NB4 (cell line): ENCODE results near the gene C19orf73.

ENCODE experiments used
- DNase-seq: peaks from one replicate; pipeline ENCODE4 v3.0.0; 2010; ENCODE audit warnings: low read depth
- H3K4me3 ChIP-seq: one replicate; pipeline ENCODE4 v1.5.1; 2011; ENCODE audit warnings: mild to moderate bottlenecking, low read depth, low read length, moderate library complexity
- MYC ChIP-seq: IDR thresholded peaks from 2 replicates; pipeline ENCODE4 v1.6.1; 2011; ENCODE audit warnings: low read depth, low read length
- POLR2A ChIP-seq: IDR thresholded peaks from 2 replicates; pipeline ENCODE4 v1.6.1; 2011; ENCODE audit warnings: mild to moderate bottlenecking; ENCODE audit not compliant: insufficient read length; ENCODE audit errors: extremely low read depth
- TF ChIP-seq, protein P1 (sequence below): IDR thresholded peaks from one replicate; pipeline ENCODE4 v1.5.1; 2012; ENCODE audit warnings: low read depth, low read length
- TF ChIP-seq, protein P2 (sequence below): IDR thresholded peaks from 2 replicates; pipeline ENCODE4 v1.6.1; 2011; ENCODE audit warnings: low read depth, low read length

Gene C19orf73

DNA sequence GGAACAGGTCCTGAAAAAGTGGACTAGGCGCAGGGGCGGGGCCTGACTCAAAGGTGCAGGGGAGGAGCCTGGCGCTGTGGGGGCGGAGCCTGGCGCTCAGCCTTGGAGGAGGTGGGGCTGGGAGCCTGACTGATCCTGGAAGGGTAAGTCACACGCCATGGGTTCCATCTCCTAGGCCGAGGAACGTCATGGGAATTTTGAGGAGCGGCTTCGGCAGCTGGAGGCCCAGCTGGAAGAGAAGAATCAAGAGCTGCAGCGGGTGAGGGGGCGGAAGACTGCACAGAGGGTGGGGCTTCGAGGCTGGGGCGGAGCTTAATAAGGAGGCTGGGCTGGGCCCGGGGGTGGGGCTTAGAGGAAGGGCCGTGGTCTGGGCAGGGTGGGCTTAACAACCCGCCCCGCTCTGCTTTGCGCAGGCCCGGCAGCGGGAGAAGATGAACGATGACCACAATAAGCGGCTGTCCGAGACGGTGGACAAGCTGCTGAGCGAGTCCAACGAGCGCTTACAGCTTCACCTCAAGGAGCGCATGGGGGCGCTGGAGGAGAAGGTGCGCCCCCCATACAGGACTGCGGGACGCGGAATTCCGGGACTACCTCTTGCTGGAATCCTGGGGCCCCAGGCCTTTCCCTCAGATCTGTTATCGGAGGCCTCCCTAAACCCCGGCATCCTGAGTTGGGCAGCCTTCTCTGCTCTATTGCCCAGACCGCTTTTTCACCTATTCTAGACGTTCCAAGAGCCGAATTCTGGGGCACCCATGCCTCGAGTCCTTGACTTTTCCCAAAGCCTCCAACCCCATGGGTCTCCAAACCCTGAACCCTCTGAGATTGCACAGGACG lies 14.9 kb upstream of the C19orf73 start:
- no peak overlapping the region for H3K4me3 ChIP-seq
- no peak for TF ChIP-seq MYC
- TF ChIP-seq, protein P1, sequence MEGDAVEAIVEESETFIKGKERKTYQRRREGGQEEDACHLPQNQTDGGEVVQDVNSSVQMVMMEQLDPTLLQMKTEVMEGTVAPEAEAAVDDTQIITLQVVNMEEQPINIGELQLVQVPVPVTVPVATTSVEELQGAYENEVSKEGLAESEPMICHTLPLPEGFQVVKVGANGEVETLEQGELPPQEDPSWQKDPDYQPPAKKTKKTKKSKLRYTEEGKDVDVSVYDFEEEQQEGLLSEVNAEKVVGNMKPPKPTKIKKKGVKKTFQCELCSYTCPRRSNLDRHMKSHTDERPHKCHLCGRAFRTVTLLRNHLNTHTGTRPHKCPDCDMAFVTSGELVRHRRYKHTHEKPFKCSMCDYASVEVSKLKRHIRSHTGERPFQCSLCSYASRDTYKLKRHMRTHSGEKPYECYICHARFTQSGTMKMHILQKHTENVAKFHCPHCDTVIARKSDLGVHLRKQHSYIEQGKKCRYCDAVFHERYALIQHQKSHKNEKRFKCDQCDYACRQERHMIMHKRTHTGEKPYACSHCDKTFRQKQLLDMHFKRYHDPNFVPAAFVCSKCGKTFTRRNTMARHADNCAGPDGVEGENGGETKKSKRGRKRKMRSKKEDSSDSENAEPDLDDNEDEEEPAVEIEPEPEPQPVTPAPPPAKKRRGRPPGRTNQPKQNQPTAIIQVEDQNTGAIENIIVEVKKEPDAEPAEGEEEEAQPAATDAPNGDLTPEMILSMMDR: no peak
- TF ChIP-seq, protein P2, sequence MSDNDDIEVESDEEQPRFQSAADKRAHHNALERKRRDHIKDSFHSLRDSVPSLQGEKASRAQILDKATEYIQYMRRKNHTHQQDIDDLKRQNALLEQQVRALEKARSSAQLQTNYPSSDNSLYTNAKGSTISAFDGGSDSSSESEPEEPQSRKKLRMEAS: no peak
- no peak for TF ChIP-seq POLR2A
- no peak for DNase-seq

DNA sequence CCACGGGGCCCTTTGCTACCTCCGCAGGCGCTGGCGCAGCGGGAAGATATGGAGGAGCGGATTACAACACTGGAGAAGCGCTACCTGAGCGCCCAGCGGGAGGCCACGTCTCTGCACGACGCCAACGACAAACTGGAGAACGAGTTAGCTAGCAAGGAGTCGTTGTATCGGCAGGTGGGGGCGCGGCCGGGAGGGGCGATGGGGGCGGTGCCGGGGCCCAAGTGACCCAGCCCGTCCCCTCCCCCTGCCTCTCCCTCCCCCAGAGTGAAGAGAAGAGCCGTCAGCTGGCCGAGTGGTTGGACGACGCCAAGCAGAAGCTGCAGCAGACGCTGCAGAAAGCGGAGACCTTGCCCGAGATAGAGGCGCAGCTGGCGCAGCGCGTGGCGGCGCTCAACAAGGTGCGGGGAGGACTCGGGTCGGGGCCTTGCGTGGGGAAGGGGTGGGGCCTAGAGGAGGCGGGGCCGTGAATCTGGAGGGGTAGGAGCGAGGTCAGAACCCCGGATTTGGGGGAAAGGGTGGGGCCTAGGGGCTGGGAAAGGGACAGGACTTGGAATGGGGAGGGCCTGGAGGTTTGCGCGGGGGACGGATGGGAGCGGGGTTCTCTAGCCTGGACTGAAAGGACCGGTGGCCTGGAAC lies 14.1 kb upstream of the C19orf73 start:
- no peak for DNase-seq

DNA sequence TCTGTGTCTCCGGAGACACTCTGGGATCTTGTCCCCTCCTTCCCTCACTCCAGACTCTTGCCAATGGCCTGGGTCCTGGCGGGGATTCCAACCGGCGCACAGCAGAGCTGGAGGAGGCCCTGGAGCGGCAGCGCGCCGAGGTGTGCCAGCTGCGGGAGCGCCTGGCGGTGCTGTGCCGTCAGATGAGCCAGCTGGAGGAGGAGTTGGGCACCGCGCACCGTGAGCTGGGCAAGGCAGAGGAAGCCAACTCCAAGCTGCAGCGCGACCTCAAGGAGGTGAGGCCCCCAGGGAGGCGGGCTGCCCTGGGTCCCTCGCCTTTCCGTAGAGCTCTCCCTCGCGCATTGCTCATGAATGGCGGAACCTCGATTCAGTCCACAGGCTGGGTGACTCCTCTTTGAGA lies 11.4 kb upstream of the C19orf73 start:
- TF ChIP-seq POLR2A (no peak), MYC (no peak)
- TF ChIP-seq, protein P2: no peak
- TF ChIP-seq, protein P1: no peak
- H3K4me3 ChIP-seq: no peak overlapping the region
- DNase-seq: no peak

More for the DNA sequence above, 14.1 kb upstream of the C19orf73 start:
- TF ChIP-seq, protein P2: no peak
- TF ChIP-seq POLR2A (no peak), MYC (no peak)
- TF ChIP-seq, protein P1: no peak
- no peak overlapping the region for H3K4me3 ChIP-seq

DNA sequence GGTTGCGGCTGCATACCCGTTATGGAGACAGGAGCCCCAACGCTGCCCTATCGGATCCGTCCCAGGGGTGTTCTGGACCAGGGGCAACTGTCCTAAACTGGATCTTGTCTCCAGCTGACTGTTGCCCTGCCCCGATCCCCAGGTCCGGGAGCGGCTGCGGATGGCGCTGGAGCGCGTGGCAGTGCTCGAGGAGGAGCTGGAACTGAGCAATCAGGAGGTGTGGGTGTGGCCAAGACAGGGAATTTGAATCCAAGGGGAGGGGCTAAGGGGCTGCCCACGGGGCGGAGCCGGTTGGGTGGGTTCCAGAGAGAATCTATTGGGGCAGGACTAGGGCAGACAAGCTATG lies 10.3 kb upstream of the C19orf73 start:
- no peak for DNase-seq
- TF ChIP-seq, protein P1: no peak
- TF ChIP-seq MYC: no peak
- TF ChIP-seq, protein P2: no peak
- no peak for TF ChIP-seq POLR2A
- no peak overlapping the region for H3K4me3 ChIP-seq

DNA sequence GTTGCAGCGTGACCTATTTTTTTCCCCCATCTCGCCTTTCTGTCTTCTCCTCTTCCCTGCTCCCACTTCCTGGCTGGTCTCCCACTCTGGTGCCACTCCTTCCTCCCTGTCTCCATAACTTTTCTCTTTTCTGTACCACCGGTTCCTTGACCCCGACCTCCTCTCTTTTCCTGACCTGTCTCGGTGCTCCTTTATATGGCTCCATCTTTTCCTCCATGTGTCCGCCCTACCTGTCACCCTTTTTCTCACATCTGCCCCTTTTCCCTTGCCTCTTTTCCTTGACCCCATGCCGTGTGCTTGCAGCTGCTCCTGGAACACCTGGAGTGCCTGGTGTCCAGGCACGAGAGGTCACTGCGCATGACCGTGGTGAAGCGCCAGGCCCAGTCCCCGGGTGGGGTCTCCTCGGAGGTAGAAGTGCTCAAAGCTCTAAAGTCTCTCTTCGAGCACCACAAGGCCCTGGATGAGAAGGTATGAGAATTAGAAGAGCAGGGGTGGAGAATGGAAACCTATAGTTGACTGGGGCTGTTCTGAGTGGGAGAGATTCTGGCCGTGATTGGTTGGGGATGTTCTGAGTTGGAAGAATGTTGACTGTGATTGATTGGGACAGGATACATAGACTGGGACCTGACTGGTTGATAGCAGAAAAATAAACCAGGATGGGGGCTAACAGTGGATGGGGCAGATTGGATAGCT lies 9.7 kb upstream of the C19orf73 start:
- peak overlapping the region; percentile 61 for H3K4me3 ChIP-seq
- no peak for DNase-seq
- TF ChIP-seq, protein P2: no peak
- no peak for TF ChIP-seq POLR2A
- TF ChIP-seq, protein P1: no peak
- TF ChIP-seq MYC: no peak
